ENCODE results near the gene DYNC1I1.

DYNC1I1 gene

GRCh38 chr7:96093435-96093834 is 321.1 kb downstream of the DYNC1I1 start:
- DNase-seq, result no peak
- H3K36me3 ChIP-seq, result no peaks in the 10 kb centered on the region
- H3K9me3 ChIP-seq, result no peaks in the 10 kb centered on the region
- H3K27me3 ChIP-seq, result no peaks in the 10 kb centered on the region
- TF ChIP-seq, protein P1, sequence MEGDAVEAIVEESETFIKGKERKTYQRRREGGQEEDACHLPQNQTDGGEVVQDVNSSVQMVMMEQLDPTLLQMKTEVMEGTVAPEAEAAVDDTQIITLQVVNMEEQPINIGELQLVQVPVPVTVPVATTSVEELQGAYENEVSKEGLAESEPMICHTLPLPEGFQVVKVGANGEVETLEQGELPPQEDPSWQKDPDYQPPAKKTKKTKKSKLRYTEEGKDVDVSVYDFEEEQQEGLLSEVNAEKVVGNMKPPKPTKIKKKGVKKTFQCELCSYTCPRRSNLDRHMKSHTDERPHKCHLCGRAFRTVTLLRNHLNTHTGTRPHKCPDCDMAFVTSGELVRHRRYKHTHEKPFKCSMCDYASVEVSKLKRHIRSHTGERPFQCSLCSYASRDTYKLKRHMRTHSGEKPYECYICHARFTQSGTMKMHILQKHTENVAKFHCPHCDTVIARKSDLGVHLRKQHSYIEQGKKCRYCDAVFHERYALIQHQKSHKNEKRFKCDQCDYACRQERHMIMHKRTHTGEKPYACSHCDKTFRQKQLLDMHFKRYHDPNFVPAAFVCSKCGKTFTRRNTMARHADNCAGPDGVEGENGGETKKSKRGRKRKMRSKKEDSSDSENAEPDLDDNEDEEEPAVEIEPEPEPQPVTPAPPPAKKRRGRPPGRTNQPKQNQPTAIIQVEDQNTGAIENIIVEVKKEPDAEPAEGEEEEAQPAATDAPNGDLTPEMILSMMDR (IDR thresholded peaks at IDR 0.05; ENCODE audit: low read depth, low read length), result no peak
- H3K4me1 ChIP-seq, result no peaks in the 10 kb centered on the region
- no peak overlapping the region for H3K4me3 ChIP-seq (ENCODE audit: low read depth, low read length)

- H3K27me3 ChIP-seq, result no peaks in the 10 kb centered on the region
- TF ChIP-seq, protein P1 (IDR thresholded peaks at IDR 0.05; ENCODE audit: low read depth, low read length), result no peak
- DNase-seq, result no peak
- no peak overlapping the region for H3K4me3 ChIP-seq (ENCODE audit: low read depth, low read length)
- H3K9me3 ChIP-seq, result no peaks in the 10 kb centered on the region
- H3K36me3 ChIP-seq, result no peaks in the 10 kb centered on the region
- H3K4me1 ChIP-seq, result no peaks in the 10 kb centered on the region
Observed at GRCh38 chr7:96097835-96098234, 325.5 kb downstream of the DYNC1I1 start.

- H3K4me3 ChIP-seq (ENCODE audit: low read depth, low read length), result no peak overlapping the region
- no peaks in the 10 kb centered on the region for H3K27me3 ChIP-seq
- no peaks in the 10 kb centered on the region for H3K9me3 ChIP-seq
- H3K4me1 ChIP-seq, result no peaks in the 10 kb centered on the region
- no peak for DNase-seq
- no peaks in the 10 kb centered on the region for H3K36me3 ChIP-seq
- TF ChIP-seq, protein P1 (IDR thresholded peaks at IDR 0.05; ENCODE audit: low read depth, low read length), result no peak
Observed at GRCh38 chr7:96100737-96101136, 328.4 kb downstream of the DYNC1I1 start.

DNA sequence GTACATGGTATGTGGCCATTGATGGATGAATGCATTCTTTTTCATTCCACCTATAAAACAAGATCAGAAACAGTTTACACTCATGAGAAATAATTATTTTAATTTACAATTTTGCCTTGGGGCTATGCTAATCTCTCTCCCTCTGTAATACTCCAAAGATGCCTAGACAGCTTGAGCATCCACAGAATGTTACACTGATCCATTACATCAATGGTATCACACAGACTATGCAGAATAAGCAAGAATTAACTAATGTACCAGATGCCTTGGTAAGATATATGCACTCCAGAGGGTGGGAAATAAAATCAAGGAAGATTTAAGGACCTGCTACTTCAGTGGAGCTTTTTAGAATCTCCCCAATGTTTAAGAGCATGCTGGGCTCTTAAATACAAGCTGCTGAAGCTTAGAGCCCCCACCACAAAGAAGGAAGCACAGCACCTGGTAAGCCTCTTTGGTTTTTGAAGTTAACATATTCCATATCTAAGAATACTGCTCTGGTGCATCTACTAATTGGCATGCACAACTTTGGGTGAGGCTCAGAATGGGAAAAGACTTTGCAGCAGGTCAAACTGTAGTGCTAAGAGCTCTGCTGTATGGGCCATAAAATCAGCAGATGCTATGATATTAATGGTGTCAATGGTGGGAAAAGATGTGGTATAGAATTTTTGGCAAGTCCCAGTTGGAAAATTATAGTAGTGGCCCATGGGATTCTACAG is 329.9 kb downstream of the DYNC1I1 start:
- TF ChIP-seq, protein P1 (IDR thresholded peaks at IDR 0.05; ENCODE audit: low read depth, low read length), result no peak
- Histone ChIP-seq H3K9me3 (no peaks in the 10 kb centered on the region), H3K4me1 (no peaks in the 10 kb centered on the region), H3K4me3 (ENCODE audit: low read depth, low read length) (no peak overlapping the region), H3K36me3 (no peaks in the 10 kb centered on the region), H3K27me3 (no peaks in the 10 kb centered on the region)
- DNase-seq, result no peak

GRCh38 chr7:96104984-96105383 is 332.6 kb downstream of the DYNC1I1 start:
- H3K27me3 ChIP-seq, result no peaks in the 10 kb centered on the region
- H3K9me3 ChIP-seq, result no peaks in the 10 kb centered on the region
- DNase-seq, result no peak
- no peaks in the 10 kb centered on the region for H3K36me3 ChIP-seq
- no peak overlapping the region for H3K4me3 ChIP-seq (ENCODE audit: low read depth, low read length)
- TF ChIP-seq, protein P1 (IDR thresholded peaks at IDR 0.05; ENCODE audit: low read depth, low read length), result no peak
- H3K4me1 ChIP-seq, result no peaks in the 10 kb centered on the region

GRCh38 chr7:96111405-96111804 is 339.1 kb downstream of the DYNC1I1 start:
- Histone ChIP-seq H3K4me3 (ENCODE audit: low read depth, low read length) (no peak overlapping the region), H3K27me3 (no peaks in the 10 kb centered on the region), H3K36me3 (no peaks in the 10 kb centered on the region), H3K4me1 (no peaks in the 10 kb centered on the region), H3K9me3 (no peaks in the 10 kb centered on the region)
- TF ChIP-seq, protein P1 (IDR thresholded peaks at IDR 0.05; ENCODE audit: low read depth, low read length), result no peak
- no peak for DNase-seq

Measured in BE2C (cell line).